Thoracic aorta (tissue), 2 donors: ENCODE data around the gene GNPDA2. TPM values are rescaled to one million over a fixed set of nuclear protein-coding genes. Genes with fewer than 3 reads are reported as not detected.
"Not testable (repeated sequence)": the region's sequence is repeated elsewhere in the genome, so short reads cannot be mapped to it uniquely, and the experiment has no call there.

ENCODE experiments used
- ATAC-seq: fragments of 150-250 bp; one replicate; pipeline ENCODE4 v1.8.0; 2017; ENCODE audit warnings: low read depth; ENCODE audit not compliant: insufficient number of reproducible peaks, low FRiP score
- DNase-seq: peaks from one replicate; pipeline ENCODE4 v3.0.0-alpha.2; 2020; ENCODE audit warnings: low spot score
- H3K27ac ChIP-seq, 2 donors: fragments of 200-600 bp; sonication (generic); 1 replicate in 1 of 2; 2 replicates in 1 of 2; pipeline ENCODE4 v1.5.1; 2016; ENCODE audit warnings: mild to moderate bottlenecking in 2 of 2, moderate library complexity in 2 of 2
- H3K27me3 ChIP-seq: fragments of 200-600 bp; sonication (generic); replicated peaks from 2 replicates; pipeline ENCODE4 v1.6.0; 2016; ENCODE audit warnings: mild to moderate bottlenecking; ENCODE audit not compliant: insufficient read depth
- H3K36me3 ChIP-seq: fragments of 200-600 bp; sonication (generic); one replicate; pipeline ENCODE4 v1.5.1; 2016
- H3K4me1 ChIP-seq, 2 donors: fragments of 200-600 bp; sonication (generic); 1 replicate in 1 of 2; 2 replicates in 1 of 2; pipeline versions ENCODE4 v1.5.1 to v1.6.0; 2016; ENCODE audit warnings: low read depth in 2 of 2, mild to moderate bottlenecking in 1 of 2; ENCODE audit not compliant: control insufficient read depth in 1 of 2
- H3K4me3 ChIP-seq: fragments of 200-600 bp; sonication (generic); 2 replicates; pipeline ENCODE4 v1.5.1; 2016; ENCODE audit warnings: mild to moderate bottlenecking
- H3K9me3 ChIP-seq: fragments of 200-600 bp; sonication (generic); 2 replicates; pipeline ENCODE4 v1.5.1; 2016
- total RNA-seq, 2 donors: library from RNA; depleted of rRNA; stranded (reverse); fragments of >200 nt; gene quantifications; one replicate each; pipeline versions ENCODE4 v1.1.0 to v1.2.3, GENCODE V29; 2016
- TF ChIP-seq, protein P1 (sequence below): fragments of 200-600 bp; sonication (generic); IDR thresholded peaks from one replicate; pipeline ENCODE4 v1.5.1; 2019; ENCODE audit warnings: antibody characterized with exemption

Gene GNPDA2
- total RNA-seq, 2 donors from 2014 or later, result 11.6 to 15.3 TPM

DNA sequence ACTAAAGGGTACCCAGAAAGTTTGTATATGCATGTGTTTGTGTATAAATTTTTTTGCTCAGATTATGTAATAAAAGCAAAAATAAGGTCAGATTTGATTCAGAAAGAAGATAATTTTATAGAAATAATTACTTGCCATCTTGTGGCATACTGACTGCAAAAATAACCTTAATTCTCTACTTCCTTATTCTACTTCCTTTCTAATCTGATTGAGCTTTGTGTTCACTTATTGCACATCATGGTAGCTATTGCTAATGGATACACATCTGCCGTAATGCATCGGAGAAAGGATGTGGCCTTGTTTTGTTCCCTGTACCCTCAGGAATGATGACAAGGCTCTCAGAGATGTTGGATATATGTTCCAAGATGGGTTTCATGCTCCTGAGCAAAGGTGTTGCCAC lies 10.5 kb upstream of the GNPDA2 start:
- no peak overlapping the region for H3K27ac ChIP-seq
- no peaks in the 10 kb centered on the region for H3K27me3 ChIP-seq
- H3K36me3 ChIP-seq, result no peaks in the 10 kb centered on the region
- H3K9me3 ChIP-seq, result no peaks in the 10 kb centered on the region
- no peak for ATAC-seq
- H3K4me1 ChIP-seq, result no peaks in the 10 kb centered on the region
- no peak for DNase-seq
- TF ChIP-seq, protein P1, sequence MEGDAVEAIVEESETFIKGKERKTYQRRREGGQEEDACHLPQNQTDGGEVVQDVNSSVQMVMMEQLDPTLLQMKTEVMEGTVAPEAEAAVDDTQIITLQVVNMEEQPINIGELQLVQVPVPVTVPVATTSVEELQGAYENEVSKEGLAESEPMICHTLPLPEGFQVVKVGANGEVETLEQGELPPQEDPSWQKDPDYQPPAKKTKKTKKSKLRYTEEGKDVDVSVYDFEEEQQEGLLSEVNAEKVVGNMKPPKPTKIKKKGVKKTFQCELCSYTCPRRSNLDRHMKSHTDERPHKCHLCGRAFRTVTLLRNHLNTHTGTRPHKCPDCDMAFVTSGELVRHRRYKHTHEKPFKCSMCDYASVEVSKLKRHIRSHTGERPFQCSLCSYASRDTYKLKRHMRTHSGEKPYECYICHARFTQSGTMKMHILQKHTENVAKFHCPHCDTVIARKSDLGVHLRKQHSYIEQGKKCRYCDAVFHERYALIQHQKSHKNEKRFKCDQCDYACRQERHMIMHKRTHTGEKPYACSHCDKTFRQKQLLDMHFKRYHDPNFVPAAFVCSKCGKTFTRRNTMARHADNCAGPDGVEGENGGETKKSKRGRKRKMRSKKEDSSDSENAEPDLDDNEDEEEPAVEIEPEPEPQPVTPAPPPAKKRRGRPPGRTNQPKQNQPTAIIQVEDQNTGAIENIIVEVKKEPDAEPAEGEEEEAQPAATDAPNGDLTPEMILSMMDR, result no peak
- no peak overlapping the region for H3K4me3 ChIP-seq

GRCh38 chr4:44728694-44729093 lies 2.3 kb upstream of the GNPDA2 start:
- not testable (repeated sequence) for DNase-seq, H3K36me3 ChIP-seq, ATAC-seq, H3K9me3 ChIP-seq, H3K27me3 ChIP-seq, H3K4me3 ChIP-seq, H3K27ac ChIP-seq
- peaks cover 6 to 16% of the 10 kb centered on the region in 2 donors for H3K4me1 ChIP-seq

GRCh38 chr4:44727471-44727870 lies 1.1 kb upstream of the GNPDA2 start:
- Histone ChIP-seq H3K36me3 (no peaks in the 10 kb centered on the region), H3K4me1 (peaks cover 6 to 16% of the 10 kb centered on the region in 2 donors), H3K4me3 (no peak overlapping the region), H3K27me3 (no peaks in the 10 kb centered on the region), H3K9me3 (no peaks in the 10 kb centered on the region), H3K27ac (no peak overlapping the region)
- ATAC-seq (no peak), DNase-seq (no peak)
- TF ChIP-seq, protein P1, result no peak

DNA sequence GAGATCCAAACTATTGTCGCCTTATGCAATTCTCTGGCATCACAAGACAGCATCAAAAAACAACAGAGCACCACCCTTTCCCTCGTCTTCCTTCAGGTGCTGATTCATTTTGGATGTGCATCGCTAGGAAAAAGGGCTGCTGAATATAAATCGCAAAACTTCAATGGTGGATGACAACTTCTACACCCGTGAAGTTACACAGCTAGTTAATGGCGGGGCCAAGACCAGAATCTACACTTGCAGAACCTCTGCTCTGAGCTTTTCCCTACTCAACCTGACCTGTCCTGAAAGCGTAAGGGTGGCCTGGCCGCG lies 674 bp downstream of the GNPDA2 start:
- DNase-seq (no peak), ATAC-seq (peak; percentile 23)
- TF ChIP-seq, protein P1, result no peak
- H3K4me1 ChIP-seq, result peaks cover 6 to 16% of the 10 kb centered on the region in 2 donors
- H3K4me3 ChIP-seq, result peak overlapping the region; percentile 92
- no peaks in the 10 kb centered on the region for H3K9me3 ChIP-seq
- no peaks in the 10 kb centered on the region for H3K27me3 ChIP-seq
- H3K27ac ChIP-seq, result peak overlapping the region; percentile 72 to 84
- H3K36me3 ChIP-seq, result no peaks in the 10 kb centered on the region

DNA sequence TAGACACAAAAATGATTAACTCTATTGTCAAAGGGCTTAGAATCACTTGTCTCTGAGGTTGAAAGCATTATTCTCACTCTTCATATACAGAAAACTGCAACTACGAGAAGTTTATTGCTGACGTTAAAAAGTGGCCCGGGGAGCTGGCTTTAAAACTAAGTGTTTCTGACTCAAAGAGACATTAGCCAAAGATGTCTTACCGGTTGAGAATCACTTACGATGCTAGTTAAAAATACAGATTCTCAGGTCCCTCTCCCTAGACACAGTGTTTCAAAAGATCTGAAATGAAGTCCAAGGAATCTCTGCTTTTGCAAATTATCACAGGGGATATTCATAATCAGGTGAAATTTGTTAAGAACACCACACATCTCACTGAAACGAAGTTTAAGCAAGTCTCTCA lies 1.2 kb downstream of the GNPDA2 start:
- H3K36me3 ChIP-seq, result no peaks in the 10 kb centered on the region
- DNase-seq, result no peak
- peaks cover 6 to 16% of the 10 kb centered on the region in 2 donors for H3K4me1 ChIP-seq
- H3K9me3 ChIP-seq, result no peaks in the 10 kb centered on the region
- no peak overlapping the region for H3K27ac ChIP-seq
- H3K4me3 ChIP-seq, result peak overlapping the region; percentile 92
- no peak for ATAC-seq
- H3K27me3 ChIP-seq, result no peaks in the 10 kb centered on the region
- TF ChIP-seq, protein P1, result no peak

DNA sequence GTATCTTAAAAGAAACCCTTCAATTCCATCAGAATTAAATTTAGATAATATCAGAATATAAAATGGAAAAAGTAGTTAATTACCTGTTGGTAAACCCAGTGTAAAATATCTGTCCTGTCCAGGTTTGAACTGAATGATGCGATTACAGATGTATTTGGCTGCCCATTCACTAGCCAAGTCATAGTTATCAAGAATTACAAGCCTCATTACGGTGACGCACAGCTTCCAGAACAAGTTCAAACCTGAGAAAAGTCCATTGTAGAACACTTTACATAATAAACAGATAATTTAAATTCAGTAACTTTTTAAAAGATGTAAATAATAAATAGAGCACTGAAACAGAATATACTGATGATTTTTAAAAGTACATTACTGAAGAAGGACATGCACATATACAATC lies 4.4 kb downstream of the GNPDA2 start:
- peaks cover 6 to 15% of the 10 kb centered on the region in 2 donors for H3K4me1 ChIP-seq
- DNase-seq (no peak), ATAC-seq (no peak)
- no peaks in the 10 kb centered on the region for H3K27me3 ChIP-seq
- no peak overlapping the region for H3K4me3 ChIP-seq
- H3K36me3 ChIP-seq, result no peaks in the 10 kb centered on the region
- TF ChIP-seq, protein P1, result no peak
- H3K9me3 ChIP-seq, result no peaks in the 10 kb centered on the region
- H3K27ac ChIP-seq, result no peak overlapping the region
